Measurements from ENCODE around the gene RIPK1. TPM values are rescaled to one million over a fixed set of nuclear protein-coding genes. Genes with fewer than 3 reads are reported as not detected.

RIPK1 gene
- total and polyA plus RNA-seq, 2 of the 8 experiments (the other 6 are each of a cell fraction or from before 2014, with no cell fraction given), result 5.9 to 22.9 TPM

DNA sequence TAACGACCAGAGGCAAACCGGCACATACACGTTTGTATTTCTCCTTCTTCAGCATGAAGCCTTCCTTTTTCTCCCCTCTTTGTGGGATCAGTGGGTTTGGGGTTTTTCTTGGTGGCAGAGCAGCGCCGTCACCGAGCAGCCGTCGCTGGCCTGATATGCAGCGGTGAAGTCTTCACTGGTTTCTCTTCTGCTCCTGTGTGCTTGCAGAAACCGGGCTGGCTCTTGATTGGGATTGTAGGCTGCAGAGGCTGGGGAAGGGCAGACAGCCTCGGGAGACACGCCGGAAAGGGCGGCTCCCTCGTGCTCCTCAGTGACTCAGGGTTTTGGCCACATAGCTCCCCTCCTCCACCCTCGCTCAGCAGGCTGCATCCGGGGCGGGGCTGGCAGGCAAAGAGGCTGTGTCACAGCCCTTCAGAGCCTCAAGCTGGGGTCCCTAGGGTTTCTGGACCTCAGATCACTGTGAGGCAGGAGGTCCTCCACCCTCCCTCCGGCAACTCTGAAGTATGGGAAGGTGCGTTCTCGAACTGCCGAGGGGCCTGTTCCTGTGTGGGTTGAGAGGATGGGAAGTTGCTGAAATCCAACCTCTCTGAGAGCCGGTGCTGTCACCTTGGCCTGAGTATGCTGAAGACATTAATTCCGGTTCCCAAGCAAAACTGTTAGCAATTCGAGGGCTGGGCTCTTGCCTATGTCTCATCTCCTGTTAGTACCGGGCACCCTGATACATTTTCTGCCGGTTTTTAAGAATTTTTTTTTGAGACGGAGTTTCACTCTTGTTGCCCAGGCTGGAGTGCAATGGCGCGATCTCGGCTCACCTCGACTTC lies 44.4 kb upstream of the RIPK1 start (continued):
- no peak for TF ChIP-seq RNF2 (IDR thresholded peaks at IDR 0.05; ENCODE audit: borderline replicate concordance, low read depth, low read length, missing control alignments, poor library complexity, severe bottlenecking)
- no peak for TF ChIP-seq SIN3A (conservative IDR thresholded peaks at IDR 0.05 in 1 of 2, IDR thresholded peaks at IDR 0.05 in 1 of 2; ENCODE audit: low read depth in 1 of 2, low read length in 2 of 2)
- TF ChIP-seq MAFK (IDR thresholded peaks at IDR 0.05; ENCODE audit: low read depth, low read length), result peak; percentile 95
- TF ChIP-seq KDM4A (IDR thresholded peaks at IDR 0.05; ENCODE audit: low read depth, low read length, severe bottlenecking), result no peak
- TF ChIP-seq BCL11A (IDR thresholded peaks at IDR 0.05; ENCODE audit: low read depth in 2 of 2, low read length in 2 of 2), result no peak
- TF ChIP-seq KDM5A (IDR thresholded peaks at IDR 0.05; ENCODE audit: low read length), result no peak
- TF ChIP-seq ZNF274 (IDR thresholded peaks at IDR 0.05; ENCODE audit: borderline replicate concordance, extremely low read depth, low read length), result no peak
- no peak for TF ChIP-seq NRF1 (IDR thresholded peaks at IDR 0.05; ENCODE audit: low read depth, low read length)
- TF ChIP-seq KDM1A (IDR thresholded peaks at IDR 0.05; ENCODE audit: borderline replicate concordance, low read length), result no peak
- TF ChIP-seq CEBPB (IDR thresholded peaks at IDR 0.05; ENCODE audit: low read depth, low read length), result no peak
- peak in 1 of 2 experiments; percentile 80; a peak in 1 of 3 replicates for TF ChIP-seq EP300 (IDR thresholded peaks at IDR 0.05; ENCODE audit: borderline replicate concordance in 1 of 2, low read depth in 2 of 2, low read length in 2 of 2)
